ENCODE data around the gene TRIM69. TPM values are rescaled to one million over a fixed set of nuclear protein-coding genes. Genes with fewer than 3 reads are reported as not detected.
"Not testable (repeated sequence)": the region's sequence is repeated elsewhere in the genome, so short reads cannot be mapped to it uniquely, and the experiment has no call there.

TRIM69 gene
- total RNA-seq, 1 experiment from 2014 or later: 61.0 TPM

DNA sequence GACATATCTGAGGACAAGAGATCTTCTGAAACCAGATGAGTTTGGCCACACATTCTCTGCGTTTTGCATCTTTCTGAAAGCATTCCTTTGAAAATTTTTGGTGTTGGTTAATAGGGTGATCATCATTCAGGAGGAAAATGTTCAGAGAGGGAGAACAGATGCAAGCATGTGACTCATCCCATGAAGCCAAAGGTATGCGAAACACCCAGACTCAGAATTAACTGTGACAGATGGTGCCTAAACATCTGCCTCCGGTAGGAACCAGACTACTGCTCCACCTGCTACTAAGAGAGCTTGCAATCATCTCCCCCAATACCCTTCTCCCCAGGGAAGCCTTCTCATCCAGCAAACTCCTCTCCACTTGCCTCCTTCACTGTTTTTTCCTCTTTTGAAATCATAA lies 46.2 kb downstream of the TRIM69 start:
- TF ChIP-seq, protein P1, sequence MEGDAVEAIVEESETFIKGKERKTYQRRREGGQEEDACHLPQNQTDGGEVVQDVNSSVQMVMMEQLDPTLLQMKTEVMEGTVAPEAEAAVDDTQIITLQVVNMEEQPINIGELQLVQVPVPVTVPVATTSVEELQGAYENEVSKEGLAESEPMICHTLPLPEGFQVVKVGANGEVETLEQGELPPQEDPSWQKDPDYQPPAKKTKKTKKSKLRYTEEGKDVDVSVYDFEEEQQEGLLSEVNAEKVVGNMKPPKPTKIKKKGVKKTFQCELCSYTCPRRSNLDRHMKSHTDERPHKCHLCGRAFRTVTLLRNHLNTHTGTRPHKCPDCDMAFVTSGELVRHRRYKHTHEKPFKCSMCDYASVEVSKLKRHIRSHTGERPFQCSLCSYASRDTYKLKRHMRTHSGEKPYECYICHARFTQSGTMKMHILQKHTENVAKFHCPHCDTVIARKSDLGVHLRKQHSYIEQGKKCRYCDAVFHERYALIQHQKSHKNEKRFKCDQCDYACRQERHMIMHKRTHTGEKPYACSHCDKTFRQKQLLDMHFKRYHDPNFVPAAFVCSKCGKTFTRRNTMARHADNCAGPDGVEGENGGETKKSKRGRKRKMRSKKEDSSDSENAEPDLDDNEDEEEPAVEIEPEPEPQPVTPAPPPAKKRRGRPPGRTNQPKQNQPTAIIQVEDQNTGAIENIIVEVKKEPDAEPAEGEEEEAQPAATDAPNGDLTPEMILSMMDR (conservative IDR thresholded peaks at IDR 0.05; ENCODE audit: low read depth, low read length): no peak
- no peak for TF ChIP-seq EZH2 (IDR thresholded peaks at IDR 0.05; ENCODE audit: borderline replicate concordance, low read depth, low read length, poor library complexity, severe bottlenecking)
- H3K27me3 ChIP-seq (replicated peaks; ENCODE audit: insufficient read depth, low read depth, low read length, poor library complexity): no peaks in the 10 kb centered on the region
- H3K4me1 ChIP-seq (ENCODE audit: insufficient read depth, low read length, poor library complexity, severe bottlenecking): peaks cover 13% of the 10 kb centered on the region
- H3K9me3 ChIP-seq (ENCODE audit: low read depth, low read length, poor library complexity, severe bottlenecking): no peaks in the 10 kb centered on the region
- no peak overlapping the region for H3K27ac ChIP-seq (ENCODE audit: low read depth, low read length, poor library complexity, severe bottlenecking)
- CTCF ChIA-PET: no interaction called here
- intact Hi-C loops (cut with micrococcal nuclease; ENCODE audit: unreplicated experiment): no loop called here
- H3K36me3 ChIP-seq (ENCODE audit: insufficient read depth, low read length, poor library complexity, severe bottlenecking): no peaks in the 10 kb centered on the region
- POLR2A ChIA-PET (ENCODE audit: low non-redundant PET): no interaction called here
- no TSS peak for BruUV-seq (replicated peaks)
- H3K4me3 ChIP-seq (ENCODE audit: low read depth, low read length, poor library complexity, severe bottlenecking): no peak overlapping the region
- no peak for DNase-seq (ENCODE audit: low spot score)

DNA sequence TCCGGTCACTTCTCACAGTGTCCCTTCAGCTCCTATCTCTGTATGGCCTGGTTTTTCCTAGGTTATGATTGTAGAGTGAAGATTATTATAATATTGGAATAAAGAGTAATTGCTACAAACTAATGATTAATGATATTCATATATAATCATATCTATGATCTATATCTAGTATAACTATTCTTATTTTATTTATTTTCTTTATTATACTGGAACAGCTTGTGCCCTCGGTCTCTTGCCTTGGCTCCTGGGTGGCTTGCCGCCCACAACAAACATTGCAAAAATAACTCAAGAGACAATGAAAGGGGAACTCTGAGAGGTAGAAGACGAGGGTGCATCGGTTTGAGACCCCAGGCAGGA lies 48.6 kb downstream of the TRIM69 start:
- H3K4me1 ChIP-seq (ENCODE audit: insufficient read depth, low read length, poor library complexity, severe bottlenecking): peaks cover 21% of the 10 kb centered on the region
- POLR2A ChIA-PET (ENCODE audit: low non-redundant PET); H3K9me3 ChIP-seq (ENCODE audit: low read depth, low read length, poor library complexity, severe bottlenecking); H3K36me3 ChIP-seq (ENCODE audit: insufficient read depth, low read length, poor library complexity, severe bottlenecking); BruUV-seq (replicated peaks); intact Hi-C loops (cut with micrococcal nuclease; ENCODE audit: unreplicated experiment); CTCF ChIA-PET; H3K27me3 ChIP-seq (replicated peaks; ENCODE audit: insufficient read depth, low read depth, low read length, poor library complexity); DNase-seq (ENCODE audit: low spot score): not testable (repeated sequence)
- peak overlapping the region; percentile 81 for H3K27ac ChIP-seq (ENCODE audit: low read depth, low read length, poor library complexity, severe bottlenecking)
- H3K4me3 ChIP-seq (ENCODE audit: low read depth, low read length, poor library complexity, severe bottlenecking): peak overlapping the region; percentile 62
- TF ChIP-seq, protein P1 (conservative IDR thresholded peaks at IDR 0.05; ENCODE audit: low read depth, low read length): peak; percentile 31; the same call in 1 of the 2 replicates

DNA sequence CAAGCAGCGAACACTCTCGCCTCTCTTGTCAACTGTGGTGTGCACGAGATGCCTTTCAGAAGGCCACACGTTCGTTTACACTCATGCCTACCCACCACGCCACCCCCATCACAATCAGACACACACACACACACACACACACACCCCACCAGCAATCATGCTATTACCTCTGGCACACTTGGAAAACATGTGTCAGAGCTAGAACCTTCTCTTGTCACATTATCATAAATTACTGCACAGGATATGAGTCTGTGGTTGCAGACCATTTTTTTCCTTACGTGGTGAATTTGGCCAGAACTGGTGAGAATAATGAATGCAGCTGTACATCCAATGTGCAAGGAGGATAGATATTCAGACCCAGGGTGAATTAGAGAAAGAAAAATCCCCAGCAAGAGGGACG lies 52.4 kb downstream of the TRIM69 start:
- ChIA-PET POLR2A (ENCODE audit: low non-redundant PET) (no interaction called here), CTCF (no interaction called here)
- BruUV-seq (replicated peaks): no TSS peak
- DNase-seq (ENCODE audit: low spot score): no peak
- TF ChIP-seq, protein P1 (conservative IDR thresholded peaks at IDR 0.05; ENCODE audit: low read depth, low read length): no peak
- no peak for TF ChIP-seq EZH2 (IDR thresholded peaks at IDR 0.05; ENCODE audit: borderline replicate concordance, low read depth, low read length, poor library complexity, severe bottlenecking)
- intact Hi-C loops (cut with micrococcal nuclease; ENCODE audit: unreplicated experiment): no loop called here
- Histone ChIP-seq H3K4me1 (ENCODE audit: insufficient read depth, low read length, poor library complexity, severe bottlenecking) (peaks cover 21% of the 10 kb centered on the region), H3K4me3 (ENCODE audit: low read depth, low read length, poor library complexity, severe bottlenecking) (no peak overlapping the region), H3K27ac (ENCODE audit: low read depth, low read length, poor library complexity, severe bottlenecking) (no peak overlapping the region), H3K27me3 (replicated peaks; ENCODE audit: insufficient read depth, low read depth, low read length, poor library complexity) (no peaks in the 10 kb centered on the region), H3K36me3 (ENCODE audit: insufficient read depth, low read length, poor library complexity, severe bottlenecking) (no peaks in the 10 kb centered on the region), H3K9me3 (ENCODE audit: low read depth, low read length, poor library complexity, severe bottlenecking) (no peaks in the 10 kb centered on the region)
